GM18951 (cell line): ENCODE results near the gene OTOP2.

Experiments
- POLR2A ChIP-seq: IDR thresholded peaks from 4 replicates; pipeline ENCODE4 v1.6.1; 2011; ENCODE audit warnings: mild to moderate bottlenecking; ENCODE audit not compliant: insufficient read length, insufficient read depth; ENCODE audit errors: extremely low read depth
- in situ Hi-C: fragments of 300-500 bp; cut with MboI; formaldehyde crosslinking; loops from one replicate; pipeline ENCODE4 v1.12.0; 2022; ENCODE audit warnings: low sequenced_read_pairs, mixed read lengths, inconsistent platforms; ENCODE audit not compliant: unreplicated experiment

Gene OTOP2

GRCh38 chr17:74930535-74931036 lies 6.5 kb downstream of the OTOP2 start:
- TF ChIP-seq POLR2A, result no peak
- in situ Hi-C loops, result no loop called here

DNA sequence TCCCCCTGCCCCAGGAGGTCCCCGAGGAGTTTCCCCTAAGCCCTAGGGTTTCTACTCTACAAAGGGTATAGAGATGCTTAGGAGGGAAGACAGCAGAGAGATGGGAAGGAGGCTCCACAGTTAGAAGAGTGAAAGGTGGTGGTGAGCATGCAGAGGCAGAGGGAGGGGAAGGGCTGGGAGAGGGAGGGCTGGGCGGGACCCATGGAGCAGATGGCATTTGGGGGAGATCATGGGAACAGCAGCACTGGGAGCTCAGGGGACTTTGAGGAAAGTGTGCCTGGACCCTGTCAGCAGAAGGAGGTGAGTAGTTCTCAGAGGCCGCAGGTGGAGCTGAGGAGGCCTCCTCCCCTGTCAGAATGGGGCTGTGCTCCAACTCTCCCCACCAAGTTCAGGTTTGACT lies 11.0 kb downstream of the OTOP2 start:
- in situ Hi-C loops, result no loop called here
- no peak for TF ChIP-seq POLR2A

DNA sequence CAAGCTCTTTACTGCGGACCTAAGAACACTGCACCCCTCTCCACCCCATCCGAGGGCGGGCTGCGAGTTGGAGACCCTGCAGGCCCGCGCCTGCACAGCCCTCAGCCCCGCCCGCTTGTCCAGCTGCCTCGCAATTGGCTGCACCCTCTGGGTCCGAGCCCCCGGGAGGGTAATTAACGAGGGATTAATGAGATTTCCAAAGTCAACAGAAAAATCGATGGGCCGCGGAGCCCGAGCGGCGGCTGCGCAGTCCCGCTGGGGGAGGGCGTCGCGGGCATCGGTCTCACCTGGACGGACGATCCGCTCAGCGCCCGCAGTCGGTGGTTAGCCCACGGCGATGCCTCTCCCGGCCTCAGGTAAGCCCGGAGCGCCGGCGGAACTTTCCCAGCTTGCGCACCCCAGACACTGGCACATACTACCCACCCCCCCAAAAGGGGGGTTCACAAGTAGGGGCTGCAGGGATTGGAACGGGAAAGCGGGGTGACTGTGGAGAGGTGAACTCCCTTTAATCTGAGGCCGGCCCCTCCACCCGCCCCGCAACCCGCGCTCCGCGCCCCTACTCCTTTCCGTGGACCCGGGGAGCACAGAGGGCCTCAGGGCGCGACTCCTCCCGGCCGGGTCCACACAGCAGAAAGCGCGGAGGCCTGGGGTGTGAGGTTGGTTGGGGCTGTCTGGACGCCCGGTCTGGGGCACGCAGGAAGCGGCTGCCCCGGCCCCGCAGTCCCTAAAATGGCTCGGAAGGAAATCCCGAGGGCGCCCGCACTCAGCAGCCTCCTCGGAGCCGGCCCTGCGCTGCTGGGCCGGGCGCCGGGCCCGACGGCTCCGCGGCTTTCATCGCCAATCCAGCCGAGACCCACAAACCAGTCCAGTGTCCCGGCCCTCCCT lies 11.8 kb downstream of the OTOP2 start, which contains the start of gene OTOP3:
TSS of gene OTOP3 (plus strand) at position 314 of the 885 bp plus-strand sequence. CDS start at position 338, 24 bp downstream.
- in situ Hi-C loops, result no loop called here
- no peak for TF ChIP-seq POLR2A

GRCh38 chr17:74936470-74936799 lies 12.4 kb downstream of the OTOP2 start:
- in situ Hi-C loops, result no loop called here
- TF ChIP-seq POLR2A, result no peak

GRCh38 chr17:74937064-74938051 lies 13.3 kb downstream of the OTOP2 start:
- in situ Hi-C loops, result no loop called here
- no peak for TF ChIP-seq POLR2A

GRCh38 chr17:74938194-74938950 lies 14.3 kb downstream of the OTOP2 start:
- in situ Hi-C loops, result no loop called here

DNA sequence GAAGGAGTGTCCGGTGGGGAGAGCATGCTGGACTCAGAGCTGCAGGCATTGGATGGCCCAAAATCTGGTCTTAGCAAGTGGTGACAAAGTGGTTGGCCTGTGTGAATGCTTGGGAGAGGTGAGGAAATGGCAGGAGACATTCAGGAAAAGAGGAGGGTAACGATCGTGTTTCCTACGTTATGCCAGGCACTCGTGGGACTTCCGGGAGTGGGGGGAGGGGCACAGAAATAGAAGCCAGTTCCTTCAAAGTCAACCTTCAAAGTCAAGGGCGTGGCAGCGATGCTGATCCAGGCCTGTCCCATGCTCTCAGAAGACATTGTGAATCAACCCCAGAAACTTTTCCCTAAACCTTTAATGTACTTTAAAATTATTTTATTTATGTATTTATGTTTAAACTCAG lies 15.5 kb downstream of the OTOP2 start:
- no peak for TF ChIP-seq POLR2A

More at GRCh38 chr17:74938194-74938950, 14.3 kb downstream of the OTOP2 start:
- no peak for TF ChIP-seq POLR2A

DNA sequence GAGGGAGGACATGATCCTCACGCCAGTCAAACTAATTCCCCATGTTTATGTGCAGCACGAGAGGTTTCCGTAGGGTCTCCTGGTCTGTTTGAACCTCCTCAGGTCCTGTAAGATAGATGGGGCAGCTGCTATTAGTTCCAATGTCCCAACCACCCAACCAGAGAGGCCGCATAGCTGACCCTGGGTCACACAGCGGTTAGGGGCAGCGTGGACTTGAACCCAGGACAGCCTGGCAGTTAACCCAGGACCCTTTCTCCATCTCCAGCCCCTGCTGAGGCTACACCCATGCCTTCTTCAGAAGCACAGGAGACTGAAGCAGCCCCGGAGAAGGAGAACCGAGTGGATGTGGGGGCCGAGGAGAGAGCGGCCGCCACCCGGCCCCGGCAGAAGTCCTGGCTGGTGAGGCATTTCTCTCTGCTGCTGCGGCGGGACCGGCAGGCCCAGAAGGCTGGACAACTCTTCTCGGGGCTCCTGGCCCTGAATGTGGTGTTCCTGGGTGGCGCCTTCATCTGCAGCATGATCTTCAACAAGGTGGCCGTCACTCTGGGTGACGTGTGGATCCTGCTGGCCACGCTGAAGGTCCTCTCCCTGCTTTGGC lies 17.2 kb downstream of the OTOP2 start:
- no peak for TF ChIP-seq POLR2A
- in situ Hi-C loops, result no loop called here

More for the DNA sequence above, 15.5 kb downstream of the OTOP2 start:
- in situ Hi-C loops, result no loop called here

GRCh38 chr17:74943808-74944522 lies 19.9 kb downstream of the OTOP2 start:
- in situ Hi-C loops, result no loop called here
- TF ChIP-seq POLR2A, result no peak

- in situ Hi-C loops, result no loop called here
- no peak for TF ChIP-seq POLR2A
These were observed 21.5 kb downstream of the OTOP2 start for GRCh38 chr17:74945543-74945942.

DNA sequence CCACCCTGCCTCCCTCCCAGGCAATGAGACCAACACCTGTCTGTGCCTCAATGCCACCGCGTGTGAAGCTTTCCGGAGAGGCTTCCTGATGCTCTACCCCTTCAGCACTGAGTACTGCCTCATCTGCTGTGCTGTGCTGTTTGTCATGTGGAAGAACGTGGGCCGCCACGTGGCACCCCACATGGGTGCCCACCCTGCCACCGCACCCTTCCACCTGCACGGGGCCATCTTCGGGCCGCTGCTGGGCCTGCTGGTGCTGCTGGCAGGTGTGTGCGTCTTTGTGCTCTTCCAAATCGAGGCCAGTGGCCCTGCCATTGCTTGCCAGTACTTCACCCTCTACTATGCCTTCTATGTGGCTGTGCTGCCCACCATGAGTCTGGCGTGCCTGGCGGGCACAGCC lies 22.6 kb downstream of the OTOP2 start:
- no peak for TF ChIP-seq POLR2A
- in situ Hi-C loops, result no loop called here
